HFFc6 (cell line): Measurements from ENCODE around the gene TBC1D14. TPM values are rescaled to one million over a fixed set of nuclear protein-coding genes. Genes with fewer than 3 reads are reported as not detected.

Experiments
- total RNA-seq, 6 experiments: library from RNA; stranded (reverse); fragmentation: NEBNext Ultra II Directional; extraction: Animal tissue kit (Norgen Biotek cat#: 25700); gene quantifications; 2 replicates in 1 of 6; 3 replicates in 5 of 6; pipeline ENCODE4 v1.2.3, GENCODE V29; 2021

The TBC1D14 gene
- total RNA-seq, 6 experiments from 2014 or later: 23.3 to 32.5 (median 27.9) TPM

Other genes starting within 250 kb of the TBC1D14 start
- gene S100P, start 215.9 kb upstream of the TBC1D14 start, total RNA-seq: not detected
- 10 to 100 TPM; 35.5 to 41.0 (median 40.1) TPM for gene MRFAP1L1, start 200.0 kb upstream of the TBC1D14 start, total RNA-seq
- 10 to 100 TPM; 12.7 to 19.0 (median 14.2) TPM for gene BLOC1S4, start 193.7 kb upstream of the TBC1D14 start, total RNA-seq
- gene KIAA0232, start 127.1 kb upstream of the TBC1D14 start, total RNA-seq: 10 to 100 TPM; 15.2 to 21.2 (median 19.0) TPM
- 10 to 100 TPM; 15.5 to 19.9 (median 17.9) TPM for gene TADA2B, start 133.5 kb downstream of the TBC1D14 start, total RNA-seq
- 10 to 100 TPM; 43.1 to 62.1 (median 45.3) TPM for gene GRPEL1, start 158.2 kb downstream of the TBC1D14 start, total RNA-seq